Measurements from ENCODE around the gene COLQ. TPM values are rescaled to one million over a fixed set of nuclear protein-coding genes. Genes with fewer than 3 reads are reported as not detected.
A peak's percentile ranks its signal among the peaks of the same experiment; 100 is the strongest.

Gene COLQ
- total RNA-seq, 1 experiment from 2014 or later, result 0.44 TPM

GRCh38 chr3:15475161-15475560, 46.3 kb downstream of the COLQ start:
- CTCF ChIA-PET, result no interaction called here
- TF ChIP-seq CTCF (IDR thresholded peaks at IDR 0.05; ENCODE audit: unreplicated experiment), result no peak
- Mint-ChIP-seq H3K27me3 (ENCODE audit: insufficient read depth, unreplicated experiment) (peaks cover 20% of the 10 kb centered on the region), H3K27ac (ENCODE audit: low read depth, unreplicated experiment) (no peak overlapping the region), H3K36me3 (ENCODE audit: insufficient read depth, unreplicated experiment) (no peaks in the 10 kb centered on the region), H3K9me3 (ENCODE audit: unreplicated experiment) (no peaks in the 10 kb centered on the region), H3K4me1 (ENCODE audit: insufficient read depth, unreplicated experiment) (no peaks in the 10 kb centered on the region), H3K4me3 (ENCODE audit: unreplicated experiment) (no peak overlapping the region)
- intact Hi-C loops (cut with micrococcal nuclease), result no loop called here
- no TSS peak for BruUV-seq (replicated peaks)
- POLR2A ChIA-PET, result no interaction called here
- no peak for DNase-seq (ENCODE audit: unreplicated experiment)

- BruUV-seq (replicated peaks), result no TSS peak
- Mint-ChIP-seq H3K36me3 (ENCODE audit: insufficient read depth, unreplicated experiment) (no peaks in the 10 kb centered on the region), H3K27me3 (ENCODE audit: insufficient read depth, unreplicated experiment) (peaks cover 20% of the 10 kb centered on the region), H3K4me3 (ENCODE audit: unreplicated experiment) (no peak overlapping the region), H3K4me1 (ENCODE audit: insufficient read depth, unreplicated experiment) (no peaks in the 10 kb centered on the region), H3K9me3 (ENCODE audit: unreplicated experiment) (no peaks in the 10 kb centered on the region), H3K27ac (ENCODE audit: low read depth, unreplicated experiment) (no peak overlapping the region)
- intact Hi-C loops (cut with micrococcal nuclease), result no loop called here
- ChIA-PET POLR2A (no interaction called here), CTCF (no interaction called here)
- no peak for DNase-seq (ENCODE audit: unreplicated experiment)
- no peak for TF ChIP-seq CTCF (IDR thresholded peaks at IDR 0.05; ENCODE audit: unreplicated experiment)
Observed at GRCh38 chr3:15471861-15472260, 49.6 kb downstream of the COLQ start.

- no TSS peak for BruUV-seq (replicated peaks)
- no peak for TF ChIP-seq CTCF (IDR thresholded peaks at IDR 0.05; ENCODE audit: unreplicated experiment)
- ChIA-PET CTCF (no interaction called here), POLR2A (no interaction called here)
- H3K4me3 Mint-ChIP-seq (ENCODE audit: unreplicated experiment), result no peak overlapping the region
- peaks cover 20% of the 10 kb centered on the region for H3K27me3 Mint-ChIP-seq (ENCODE audit: insufficient read depth, unreplicated experiment)
- no peaks in the 10 kb centered on the region for H3K36me3 Mint-ChIP-seq (ENCODE audit: insufficient read depth, unreplicated experiment)
- intact Hi-C loops (cut with micrococcal nuclease), result no loop called here
- H3K9me3 Mint-ChIP-seq (ENCODE audit: unreplicated experiment), result no peaks in the 10 kb centered on the region
- H3K27ac Mint-ChIP-seq (ENCODE audit: low read depth, unreplicated experiment), result no peak overlapping the region
- no peak for DNase-seq (ENCODE audit: unreplicated experiment)
- no peaks in the 10 kb centered on the region for H3K4me1 Mint-ChIP-seq (ENCODE audit: insufficient read depth, unreplicated experiment)
Observed at GRCh38 chr3:15470849-15471248, 50.7 kb downstream of the COLQ start.

- H3K4me3 Mint-ChIP-seq (ENCODE audit: unreplicated experiment), result no peak overlapping the region
- BruUV-seq (replicated peaks), result no TSS peak
- no peaks in the 10 kb centered on the region for H3K36me3 Mint-ChIP-seq (ENCODE audit: insufficient read depth, unreplicated experiment)
- H3K9me3 Mint-ChIP-seq (ENCODE audit: unreplicated experiment), result no peaks in the 10 kb centered on the region
- no peak overlapping the region for H3K27ac Mint-ChIP-seq (ENCODE audit: low read depth, unreplicated experiment)
- DNase-seq (ENCODE audit: unreplicated experiment), result peak; percentile 9
- H3K27me3 Mint-ChIP-seq (ENCODE audit: insufficient read depth, unreplicated experiment), result peaks cover 20% of the 10 kb centered on the region
- CTCF ChIA-PET, result interaction anchor here (0.9 to 1.2 kb wide), 2 partner anchors 74 to 188 kb away, joined by 3 to 4 read pairs; no protein-coding TSS in a partner anchor
- POLR2A ChIA-PET, result no interaction called here
- intact Hi-C loops (cut with micrococcal nuclease), result no loop called here
- no peak for TF ChIP-seq CTCF (IDR thresholded peaks at IDR 0.05; ENCODE audit: unreplicated experiment)
- H3K4me1 Mint-ChIP-seq (ENCODE audit: insufficient read depth, unreplicated experiment), result no peaks in the 10 kb centered on the region
Observed at GRCh38 chr3:15470261-15470660, 51.2 kb downstream of the COLQ start.
